SK-N-MC (cell line): ENCODE results near the gene NXN.

Experiments used
- EZH2 ChIP-seq: fragments of 200-600 bp; sonication (generic); IDR thresholded peaks from one replicate; pipeline ENCODE4 v1.6.1; 2017; ENCODE audit warnings: antibody characterized with exemption
- FOXP2 ChIP-seq: optimal IDR thresholded peaks from 2 replicates; pipeline ENCODE3; 2011; ENCODE audit warnings: mild to moderate bottlenecking, moderate library complexity; ENCODE audit not compliant: insufficient read depth; ENCODE audit errors: extremely low read length, control extremely low read depth
- POLR2AphosphoS5 ChIP-seq: IDR thresholded peaks from 2 replicates; pipeline ENCODE4 v1.6.1; 2012; ENCODE audit warnings: mild to moderate bottlenecking, low read depth, low read length, borderline replicate concordance

- no peak for TF ChIP-seq EZH2
- TF ChIP-seq POLR2AphosphoS5: no peak
- TF ChIP-seq FOXP2: no peak
Measured at GRCh38 chr17:975371-975915, 4.1 kb downstream of the NXN start.
